GM18909 (cell line): ENCODE results near the gene TBC1D4.

Experiments
- ATAC-seq: cut with Tn5 transposase; IDR thresholded peaks from one replicate; pipeline ENCODE4 v1.9.1; 2021; ENCODE audit warnings: mild to moderate bottlenecking; ENCODE audit not compliant: unreplicated experiment, poor library complexity

The TBC1D4 gene

GRCh38 chr13:75395066-75395465 is 86.9 kb downstream of the TBC1D4 start:
- peak; percentile 64 for ATAC-seq

DNA sequence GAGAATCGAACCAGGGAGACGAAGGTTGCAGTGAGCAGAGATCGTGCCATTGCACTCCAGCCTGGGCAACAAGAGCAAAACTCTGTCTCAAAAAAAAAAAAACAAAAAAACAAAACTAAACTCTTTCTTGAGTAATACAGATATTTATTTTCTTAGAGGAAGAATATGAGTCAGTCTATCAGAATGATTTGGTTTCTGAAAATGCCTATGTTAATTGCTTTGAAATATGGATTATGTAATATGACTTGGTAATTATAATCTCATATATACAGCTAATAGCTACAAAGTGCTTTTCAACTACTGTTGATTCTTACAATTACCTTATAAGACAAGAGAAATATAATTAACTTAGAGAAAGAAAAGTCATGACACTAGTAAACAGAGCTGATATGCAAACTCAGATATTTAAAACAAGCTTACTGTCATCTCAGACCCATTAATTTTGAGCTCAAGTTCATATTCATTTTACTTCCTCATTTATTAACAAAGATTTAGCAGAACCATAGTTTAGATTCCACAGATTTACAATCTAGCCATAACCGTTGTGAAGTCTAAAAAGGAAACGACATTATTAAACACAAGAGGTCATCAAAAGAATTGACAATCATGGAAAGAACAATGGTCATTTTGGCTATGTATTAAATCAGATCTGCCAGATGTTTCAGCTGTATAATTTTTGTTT is 88.0 kb downstream of the TBC1D4 start:
- no peak for ATAC-seq

DNA sequence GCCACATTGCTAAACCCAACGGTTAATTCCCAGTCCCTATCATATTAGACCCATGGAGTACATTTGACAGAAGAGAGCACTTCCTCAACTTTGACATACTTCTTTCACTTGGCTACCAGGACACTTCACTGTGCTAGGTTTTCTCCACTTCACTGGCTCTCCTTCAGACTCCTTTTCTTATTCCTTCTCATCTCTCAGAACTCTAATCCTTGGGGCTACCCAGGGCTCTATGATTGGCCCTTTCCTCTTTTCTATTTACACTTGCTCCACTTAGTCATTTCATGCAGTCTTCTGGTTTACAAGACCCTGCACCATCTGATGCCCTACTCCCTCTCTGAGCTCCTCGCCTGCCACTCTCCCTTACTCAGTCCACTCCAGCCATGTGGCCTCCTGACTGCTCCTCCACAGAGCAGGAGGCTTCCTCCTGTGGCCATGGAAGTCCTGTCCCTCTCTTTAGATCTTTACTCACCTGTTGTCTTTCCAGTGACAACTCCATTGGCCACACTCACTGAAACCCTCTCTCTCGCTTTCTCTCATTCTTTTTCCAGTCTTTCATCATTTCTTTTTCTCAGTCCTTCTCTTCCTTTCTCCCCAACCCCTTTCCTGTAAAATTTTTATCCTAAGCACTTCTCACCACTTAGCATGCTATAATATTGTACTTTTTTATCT is 90.4 kb downstream of the TBC1D4 start:
- ATAC-seq, result no peak

GRCh38 chr13:75390229-75390628 is 91.7 kb downstream of the TBC1D4 start:
- no peak for ATAC-seq

GRCh38 chr13:75385708-75386083 is 96.3 kb downstream of the TBC1D4 start:
- ATAC-seq, result no peak

- no peak for ATAC-seq
These were observed 96.9 kb downstream of the TBC1D4 start for GRCh38 chr13:75384879-75385707.

DNA sequence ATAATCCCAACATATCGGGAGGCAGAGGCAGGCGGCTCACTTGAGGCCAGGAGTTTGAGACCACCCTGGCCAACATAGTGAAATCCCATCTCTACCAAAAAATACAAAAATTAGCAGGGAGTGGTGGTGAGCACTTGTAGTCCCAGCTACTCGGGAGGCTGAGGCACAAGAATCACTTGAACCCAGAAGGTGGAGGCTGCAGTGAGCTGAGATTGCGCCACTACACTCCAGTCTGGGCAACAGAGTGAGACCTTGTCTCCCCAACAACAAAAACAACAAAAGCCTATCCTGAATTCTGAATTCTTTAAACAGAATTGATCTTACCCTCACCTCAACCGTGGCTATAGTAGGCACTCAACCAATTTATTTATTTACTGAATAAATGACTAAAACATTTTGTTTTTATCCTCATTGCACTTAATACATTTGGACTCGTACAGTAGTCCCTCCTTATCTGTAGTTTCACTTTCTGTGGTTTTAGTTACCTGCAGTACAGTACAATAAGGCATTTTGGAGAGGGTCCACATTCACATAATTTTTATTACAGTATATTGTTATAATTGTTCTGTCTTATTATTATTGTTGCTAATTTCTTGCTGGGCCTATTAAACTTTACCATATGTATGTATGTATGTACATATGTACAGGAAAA is 98.8 kb downstream of the TBC1D4 start:
- ATAC-seq, result no peak

DNA sequence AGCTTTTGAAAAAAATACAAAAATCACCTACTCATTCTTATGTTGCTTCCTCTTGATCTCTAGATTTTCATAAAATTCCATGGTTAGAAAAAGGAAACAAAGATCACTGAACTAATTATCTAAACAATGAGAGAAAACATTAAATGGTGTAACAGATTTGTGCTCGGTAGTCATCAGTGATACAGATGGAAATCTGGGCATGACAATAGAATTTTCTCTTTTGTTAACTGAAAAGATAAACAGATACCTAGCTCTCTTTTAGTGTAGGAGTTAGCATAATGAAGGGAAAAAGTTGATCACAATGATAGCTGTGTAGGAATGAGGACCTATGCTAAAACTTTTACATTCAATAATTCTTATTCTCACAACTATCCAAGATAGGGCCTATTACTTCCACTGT is 103.7 kb downstream of the TBC1D4 start:
- ATAC-seq, result no peak

DNA sequence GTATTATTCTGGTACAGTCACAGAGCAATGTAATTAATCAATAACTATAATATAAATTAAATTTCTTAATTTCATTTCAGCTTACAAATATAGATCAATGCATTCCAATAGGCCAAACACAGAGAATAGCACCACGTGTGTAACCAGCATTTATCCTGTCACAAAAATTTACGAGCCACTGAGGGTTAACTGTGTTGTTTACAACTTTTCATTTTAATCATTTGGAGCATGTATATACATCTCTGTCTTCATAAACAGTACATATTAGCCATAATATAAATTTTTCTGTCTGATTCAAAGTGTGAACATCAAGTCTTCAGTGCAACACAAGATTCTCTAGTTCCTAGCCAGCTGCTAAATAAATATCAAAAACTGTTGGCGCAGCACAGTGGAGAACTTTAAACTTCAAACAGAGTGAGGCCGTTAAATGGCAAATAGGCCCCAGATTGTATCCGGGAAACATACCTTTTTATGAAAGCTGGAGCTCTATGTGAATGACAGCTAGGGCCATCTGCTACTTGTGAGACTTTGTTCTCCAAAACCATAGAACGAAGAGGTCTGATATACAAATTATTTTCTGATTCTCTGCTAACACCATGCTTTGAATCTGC is 105.1 kb downstream of the TBC1D4 start:
- ATAC-seq, result no peak

- ATAC-seq, result no peak
These were observed 106.6 kb downstream of the TBC1D4 start for GRCh38 chr13:75375329-75375728.

GRCh38 chr13:75373988-75374387 is 108.0 kb downstream of the TBC1D4 start:
- no peak for ATAC-seq

DNA sequence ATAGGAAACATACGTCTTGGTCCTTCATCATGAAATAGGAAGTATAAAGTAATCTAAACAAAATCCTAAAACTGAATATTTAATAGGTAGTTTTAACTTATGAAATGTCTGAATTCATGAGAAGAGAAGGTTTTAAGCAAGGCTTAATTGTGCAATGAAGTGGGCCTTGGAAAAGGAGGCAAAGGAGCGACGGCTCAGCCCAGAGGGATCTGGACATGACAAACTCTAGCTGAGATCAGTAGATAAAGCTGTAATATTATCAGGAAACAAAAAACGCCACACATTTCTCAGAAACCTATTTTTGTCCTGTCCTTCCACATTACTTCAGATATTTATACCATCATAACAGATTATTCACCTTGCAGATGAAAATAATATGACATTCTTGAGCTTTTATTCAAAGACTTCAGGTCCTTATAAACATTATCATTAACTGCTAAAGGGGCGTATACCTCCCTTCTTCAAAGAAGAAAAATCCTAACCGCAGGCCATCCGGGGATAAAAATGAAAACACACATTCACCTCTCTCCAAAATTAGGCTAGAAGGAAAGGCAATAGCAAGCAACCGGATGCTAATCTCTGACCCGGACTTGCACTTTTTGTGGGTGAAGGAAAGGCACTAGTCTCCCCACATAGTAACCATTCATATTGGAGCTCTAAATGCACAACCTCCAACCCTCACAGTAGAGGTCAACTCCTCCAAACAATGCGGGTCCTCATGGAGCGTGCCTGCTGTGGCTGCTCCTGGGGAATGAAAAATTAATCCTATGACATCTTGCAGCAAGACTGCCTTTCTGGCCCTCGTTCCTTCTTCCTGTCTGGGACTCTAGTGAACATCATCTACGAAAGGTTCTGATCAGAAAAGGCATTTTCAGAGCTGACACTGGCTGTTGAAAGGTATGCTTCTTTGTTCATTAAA is 108.8 kb downstream of the TBC1D4 start:
- no peak for ATAC-seq

- peak; percentile 77 for ATAC-seq
These were observed 109.5 kb downstream of the TBC1D4 start for GRCh38 chr13:75372517-75372916.

DNA sequence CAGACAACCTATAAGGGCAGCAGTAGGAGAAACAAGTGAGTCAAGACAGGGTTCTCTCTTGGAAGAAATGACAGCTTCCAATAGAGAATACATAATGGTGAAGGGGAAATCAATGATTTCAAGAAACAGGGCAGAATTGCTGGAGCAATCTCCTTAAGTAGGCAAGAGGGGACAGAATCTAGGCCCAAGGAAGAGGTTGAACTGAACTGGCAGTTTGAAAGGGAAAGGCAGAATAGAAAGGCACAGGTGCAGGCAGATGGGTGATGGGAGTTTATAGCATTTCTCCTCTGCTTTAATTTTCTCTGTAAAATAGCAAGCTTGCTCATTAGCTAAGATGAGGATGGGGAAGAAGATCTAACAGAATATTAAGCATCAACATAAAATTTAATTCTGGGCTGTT is 110.8 kb downstream of the TBC1D4 start:
- ATAC-seq, result no peak

DNA sequence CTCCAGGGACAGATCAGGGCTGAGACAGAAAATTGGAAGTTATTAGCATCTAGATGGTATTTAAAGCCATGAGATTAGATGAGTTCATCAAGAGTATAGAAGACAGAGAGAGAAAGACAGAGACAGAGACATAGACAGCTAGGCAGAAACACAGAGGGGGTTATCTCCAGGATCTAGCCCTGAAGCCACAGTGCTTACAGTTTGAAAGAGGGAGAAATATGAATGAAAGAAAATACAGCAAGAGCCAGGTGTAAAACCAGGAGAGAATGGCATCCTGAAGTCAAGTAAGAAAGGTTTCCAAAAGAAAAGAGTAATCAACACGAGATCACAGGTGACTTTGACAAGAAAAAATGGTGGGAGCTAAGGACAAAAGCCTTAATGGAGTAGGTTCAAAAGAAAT is 111.2 kb downstream of the TBC1D4 start:
- no peak for ATAC-seq

GRCh38 chr13:75369981-75370380 is 112.0 kb downstream of the TBC1D4 start:
- ATAC-seq, result no peak

DNA sequence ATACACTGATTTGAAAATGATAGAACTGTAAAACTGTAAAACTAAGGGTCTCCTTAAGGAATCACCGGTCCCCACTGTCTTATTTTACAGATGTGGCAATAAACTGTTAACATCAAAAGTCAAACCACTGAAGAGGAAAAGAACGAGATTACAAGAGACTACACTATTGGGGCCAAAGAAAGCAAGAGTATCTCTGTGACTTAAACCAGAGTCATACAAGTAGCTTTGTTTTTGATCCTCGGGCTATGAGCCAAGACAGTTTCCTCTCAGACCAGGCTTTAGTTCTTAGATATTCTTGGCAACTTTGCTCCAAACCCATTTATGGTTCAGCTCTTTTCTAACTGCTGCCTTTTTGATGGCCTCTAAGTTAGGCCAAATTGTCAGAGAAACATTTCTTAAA is 113.8 kb downstream of the TBC1D4 start:
- ATAC-seq, result no peak

DNA sequence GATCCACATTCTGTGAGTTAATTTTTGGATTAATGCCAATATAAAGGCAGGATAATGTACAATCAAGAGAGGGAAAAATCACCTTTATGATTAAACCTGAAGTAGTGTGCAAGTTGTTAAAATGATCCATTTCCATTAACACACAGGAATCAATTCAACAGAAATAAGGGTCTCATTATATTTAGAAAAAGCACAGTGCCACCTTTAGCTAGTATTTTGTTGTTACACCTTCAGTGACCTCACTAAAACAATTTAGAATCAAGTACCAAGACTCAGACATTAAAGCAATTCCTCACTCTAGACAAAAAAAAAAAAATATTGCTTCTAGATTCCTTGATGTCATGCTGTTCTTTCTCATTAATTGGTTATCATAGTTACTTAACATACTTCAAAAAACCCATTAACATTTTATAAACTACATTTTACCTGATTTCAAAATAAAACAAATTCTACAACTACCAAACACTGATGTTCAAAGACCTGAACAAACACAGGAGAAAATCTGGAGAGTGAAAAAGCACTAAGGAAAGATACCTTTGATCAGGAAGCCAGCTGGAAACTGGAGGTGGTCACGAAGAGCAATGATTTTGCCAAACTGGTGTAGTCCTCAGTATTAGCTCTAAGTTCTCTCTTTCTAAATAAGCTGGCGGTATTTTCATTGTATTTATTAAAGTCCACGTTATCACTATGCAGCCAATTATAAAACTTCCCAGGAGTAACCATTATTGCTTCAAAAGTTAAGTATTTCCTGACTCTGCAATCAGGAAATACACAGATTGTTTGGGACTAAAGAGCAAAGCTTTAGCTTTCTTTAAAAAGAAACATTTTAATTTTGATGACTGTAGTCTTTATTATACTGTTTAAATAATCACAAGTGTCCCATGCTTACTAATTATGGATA is 115.3 kb downstream of the TBC1D4 start:
- ATAC-seq, result no peak
